Hematopoietic multipotent progenitor cell treated with erythropoietin and hydrocortisone succinate and interleukin-3 and kit ligand, for 15 days (in vitro differentiated cells): ENCODE measurements around the gene ARFGAP1.
A peak's percentile ranks its signal among the peaks of the same experiment; 100 is the strongest.

ENCODE experiments used
- DNase-seq: peaks from one replicate; pipeline ENCODE4 v3.0.0-alpha.2; 2015; ENCODE audit warnings: low spot score

ARFGAP1 gene

GRCh38 chr20:63272105-63273058 is at the start of gene ARFGAP1:
ARFGAP1 (plus strand) TSS chr20:63272813; CDS start chr20:63275581, 2,768 bp downstream.
- peak; percentile 86 for DNase-seq

DNA sequence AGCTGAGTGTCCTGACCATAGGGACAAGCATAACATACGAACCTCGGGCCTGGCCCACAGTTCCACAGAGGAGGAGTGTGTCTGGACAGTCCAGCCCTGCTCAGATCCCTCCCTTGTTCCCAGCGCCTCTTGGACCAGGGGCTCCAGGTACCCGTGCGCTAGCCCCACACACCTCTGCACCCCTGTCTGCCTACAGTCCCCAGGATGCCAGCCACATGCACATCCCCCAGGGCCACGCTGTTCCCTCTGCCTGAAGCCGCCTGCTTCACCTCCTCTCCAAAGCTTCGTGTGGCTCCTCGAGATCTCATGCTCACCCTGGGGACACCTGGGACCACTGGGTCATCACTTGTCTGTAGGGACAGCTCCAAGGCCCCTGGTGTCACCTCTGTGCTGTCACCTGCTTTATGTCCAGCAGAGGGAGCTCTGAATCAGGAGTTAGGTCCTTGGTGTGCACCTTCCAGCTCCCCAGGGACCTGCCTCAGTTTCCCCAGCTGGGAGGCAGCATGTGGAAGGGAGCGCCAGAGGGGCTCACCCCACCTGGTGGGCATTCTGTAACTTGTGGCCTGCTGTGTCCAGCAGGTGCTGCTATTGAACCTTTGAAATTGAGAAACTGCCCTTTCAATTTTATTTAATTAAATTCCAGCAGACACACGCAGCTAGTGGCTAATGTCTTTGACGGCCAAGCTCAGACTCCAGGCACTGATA is 49.3 kb upstream of the ARFGAP1 start:
- DNase-seq = peak; percentile 53

DNA sequence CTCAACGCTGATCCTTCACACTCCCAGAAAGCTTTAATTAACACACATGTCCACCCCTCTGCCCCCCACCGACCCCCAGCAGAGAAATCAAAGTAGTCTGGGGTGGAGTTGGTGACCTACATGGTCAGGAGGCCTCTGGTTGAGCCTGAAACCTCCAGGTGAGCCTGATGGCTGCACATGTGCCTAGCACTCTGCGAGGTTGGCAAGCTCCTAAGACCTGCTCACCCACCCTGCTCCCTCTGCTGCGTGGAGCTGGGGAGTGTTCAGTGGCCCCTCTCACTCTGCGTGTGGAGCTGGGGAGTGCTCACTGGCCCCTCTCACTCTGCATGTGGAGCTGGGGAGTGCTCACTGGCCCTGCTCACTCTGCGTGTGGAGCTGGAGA is 48.8 kb upstream of the ARFGAP1 start:
- DNase-seq = no peak

DNA sequence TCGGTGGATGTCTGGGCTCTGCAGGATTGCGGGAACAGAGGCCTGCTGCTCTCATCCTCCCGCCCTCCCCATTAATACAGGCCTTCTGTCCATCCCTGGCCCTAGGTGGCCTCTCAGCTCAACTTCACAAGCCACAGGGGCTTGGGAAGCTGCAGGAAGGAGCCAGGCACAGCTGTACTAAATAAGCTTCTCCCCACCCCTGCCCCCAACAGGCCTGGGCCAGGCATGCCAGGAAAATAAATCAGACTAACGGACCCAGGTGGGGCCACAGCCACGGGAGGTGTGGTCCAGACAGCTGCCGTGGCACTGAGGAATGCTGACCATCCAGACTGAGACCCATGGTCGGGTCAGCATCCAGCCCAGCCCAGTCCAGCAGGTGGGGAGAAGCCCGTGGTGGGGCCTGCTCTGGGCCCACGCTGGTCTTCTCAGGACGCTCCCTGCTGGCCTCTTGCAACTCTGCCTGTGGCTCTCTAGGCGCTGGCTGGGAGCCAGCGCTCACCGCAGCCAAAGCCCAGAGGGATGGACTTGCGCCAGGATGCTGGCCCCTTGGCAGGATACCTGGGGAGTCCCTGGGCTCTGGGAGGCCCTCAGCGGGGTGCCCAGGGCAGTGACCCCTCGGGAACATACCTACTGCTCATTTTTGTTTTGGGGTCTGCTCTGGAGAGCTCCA is 48.1 kb upstream of the ARFGAP1 start:
- DNase-seq = no peak

DNA sequence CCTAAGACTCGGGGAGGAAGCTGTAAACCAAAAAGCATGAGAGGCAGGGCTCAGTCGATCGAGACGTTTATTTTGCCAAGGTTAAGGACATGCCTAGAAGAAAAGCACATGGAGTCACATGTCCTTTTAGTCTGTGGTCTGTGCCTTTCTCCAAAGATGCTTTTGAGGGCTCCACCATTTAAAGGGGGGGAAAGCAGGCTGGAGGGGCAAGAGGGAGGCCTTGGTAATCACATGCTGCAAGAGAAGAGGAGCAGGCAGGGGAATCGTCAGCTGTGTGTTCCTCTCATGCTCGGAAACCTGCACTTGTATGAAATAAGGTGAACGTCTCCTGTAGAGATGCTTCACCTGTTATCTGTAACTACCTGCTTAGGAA is 47.5 kb upstream of the ARFGAP1 start:
- DNase-seq = no peak

- DNase-seq = no peak
Measured at GRCh38 chr20:63226042-63226943, 46.3 kb upstream of the ARFGAP1 start.

DNA sequence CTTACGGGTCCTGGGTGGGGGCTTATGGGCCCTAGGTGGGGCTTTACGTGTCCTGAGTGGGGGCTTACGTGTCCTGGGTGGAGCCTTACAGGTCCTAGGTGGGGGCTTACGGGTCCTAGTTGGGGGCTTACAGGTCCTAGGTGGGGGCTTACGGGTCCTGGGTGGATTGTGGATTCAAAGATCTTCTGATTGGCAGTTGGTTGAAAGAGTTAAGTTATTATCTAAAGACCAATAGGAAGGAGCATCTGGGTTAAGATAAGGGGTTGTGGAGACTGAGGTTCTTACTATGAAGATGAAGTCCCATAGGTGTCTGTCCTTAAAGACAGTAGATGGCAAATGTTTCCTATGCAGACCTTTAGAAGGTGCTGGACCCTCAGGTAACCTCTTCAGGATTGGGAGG is 45.4 kb upstream of the ARFGAP1 start:
- DNase-seq = no peak

- no peak for DNase-seq
Measured at GRCh38 chr20:63228806-63229205, 43.8 kb upstream of the ARFGAP1 start.

DNA sequence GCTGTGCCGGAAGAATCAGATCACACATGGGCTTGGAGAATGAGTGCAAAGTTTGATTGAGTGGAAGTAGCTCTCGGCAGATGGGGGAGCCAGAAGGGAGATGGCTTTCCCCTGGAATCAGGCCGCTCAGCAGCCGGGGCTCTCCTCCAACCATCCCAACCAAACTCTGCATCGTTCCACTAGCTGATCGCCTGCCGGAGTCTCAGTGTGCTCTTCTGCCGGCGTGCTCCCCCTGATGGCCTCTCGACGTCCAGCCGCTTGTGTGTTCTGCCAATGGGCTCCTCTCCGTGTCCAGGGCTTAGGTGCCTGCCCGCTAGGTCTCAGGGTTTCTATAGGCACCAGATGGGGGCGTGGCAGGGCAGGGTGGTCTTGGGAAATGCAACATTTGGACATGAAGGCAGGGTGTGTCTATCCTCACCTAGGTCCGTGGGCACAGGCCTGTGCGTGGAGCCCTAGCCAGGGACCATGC is 41.8 kb upstream of the ARFGAP1 start:
- no peak for DNase-seq

DNA sequence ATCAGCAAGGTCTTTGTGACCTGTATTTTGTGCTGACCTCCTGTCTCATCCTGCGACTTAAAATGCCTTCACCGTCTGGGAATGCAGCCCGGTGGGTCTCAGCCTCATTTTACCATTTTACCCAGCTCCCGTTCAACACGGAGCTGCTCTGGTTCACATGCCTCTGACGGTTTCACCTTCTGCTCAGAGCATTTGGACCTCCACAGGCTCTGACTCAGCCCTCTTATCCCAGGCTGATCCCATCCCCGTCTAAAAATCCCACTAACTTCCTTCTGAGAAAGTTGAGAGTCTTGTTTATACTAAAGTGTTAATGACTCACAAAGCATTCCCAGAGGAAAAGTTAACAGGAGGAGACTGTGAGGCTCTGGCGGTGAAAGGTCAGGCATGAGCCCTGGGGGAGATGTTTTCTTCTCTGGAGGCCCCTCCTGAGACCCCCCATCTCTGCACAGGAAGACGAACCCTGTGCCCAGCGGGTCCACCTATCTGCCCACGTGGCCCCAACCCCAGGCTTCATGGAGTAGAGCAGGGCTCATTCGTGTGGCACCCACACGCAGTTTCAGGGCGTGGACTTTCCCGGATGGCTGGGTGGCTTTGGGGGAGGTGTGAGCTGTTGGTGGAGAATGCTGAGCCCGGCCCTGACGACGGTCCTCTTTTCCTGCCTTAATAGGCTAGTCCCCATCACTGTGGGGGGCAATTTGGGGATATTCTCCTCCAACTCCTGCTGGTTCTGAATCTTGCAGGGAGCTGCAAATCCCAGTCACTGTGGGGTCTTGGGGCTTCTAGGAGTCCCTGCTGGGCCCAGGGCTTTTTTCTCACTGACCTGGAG is 40.2 kb upstream of the ARFGAP1 start:
- DNase-seq = no peak

DNA sequence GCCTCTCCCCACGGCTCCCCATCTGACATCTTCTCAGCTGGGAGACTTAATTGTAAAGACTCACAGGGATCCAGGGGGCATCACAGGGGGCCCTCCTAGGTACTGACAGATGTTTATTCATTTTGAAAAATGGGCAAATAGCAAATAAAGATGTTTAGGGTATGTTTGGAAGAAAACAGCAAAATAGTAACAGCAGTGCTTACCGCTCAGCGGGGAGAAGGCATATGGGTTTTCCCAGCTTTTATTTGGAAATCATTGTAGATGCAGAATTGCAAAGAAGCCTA is 39.6 kb upstream of the ARFGAP1 start:
- no peak for DNase-seq

GRCh38 chr20:63233924-63234323 is 38.7 kb upstream of the ARFGAP1 start:
- no peak for DNase-seq

DNA sequence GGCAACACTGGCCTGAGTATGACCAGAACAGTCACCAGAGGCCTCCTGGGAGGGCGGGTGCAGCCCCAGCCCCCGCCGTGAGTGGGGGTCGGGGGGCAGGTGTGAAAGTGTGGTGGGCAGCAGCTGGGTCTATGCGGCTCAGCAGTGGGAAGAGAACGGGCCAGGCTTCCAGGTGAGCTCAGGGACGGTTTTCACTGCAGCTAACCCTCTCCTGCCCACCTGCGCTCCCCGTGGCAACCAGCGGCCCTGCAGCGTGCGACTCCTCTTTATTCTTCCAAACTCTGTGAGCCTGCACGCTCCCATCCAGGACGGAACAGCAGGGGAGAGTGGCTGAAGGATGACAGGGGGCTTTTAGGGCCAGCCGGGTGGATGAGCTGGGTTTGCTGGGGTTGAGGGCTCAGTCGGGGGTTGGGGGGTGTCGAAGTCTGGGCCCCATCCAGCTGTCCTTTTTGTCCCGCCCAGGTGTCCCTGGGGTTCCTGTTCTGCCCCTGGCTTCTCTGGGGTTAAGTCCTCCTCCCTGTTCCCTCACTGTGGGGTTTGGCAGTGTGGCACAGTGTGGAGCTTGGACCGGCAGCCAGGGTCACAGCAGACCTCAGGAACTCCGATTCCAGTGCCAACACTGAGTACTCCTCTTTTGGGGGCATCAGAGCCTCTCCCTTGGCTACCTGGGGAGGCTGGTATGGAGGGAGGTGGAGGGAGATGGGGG is 37.8 kb upstream of the ARFGAP1 start:
- DNase-seq = no peak

GRCh38 chr20:63235399-63235983 is 37.1 kb upstream of the ARFGAP1 start, which contains the start of gene BIRC7:
BIRC7 (plus strand) TSS chr20:63235905; CDS start chr20:63236097, 192 bp downstream.
- DNase-seq = no peak

GRCh38 chr20:63236116-63236837 is 36.3 kb upstream of the ARFGAP1 start:
- no peak for DNase-seq

DNA sequence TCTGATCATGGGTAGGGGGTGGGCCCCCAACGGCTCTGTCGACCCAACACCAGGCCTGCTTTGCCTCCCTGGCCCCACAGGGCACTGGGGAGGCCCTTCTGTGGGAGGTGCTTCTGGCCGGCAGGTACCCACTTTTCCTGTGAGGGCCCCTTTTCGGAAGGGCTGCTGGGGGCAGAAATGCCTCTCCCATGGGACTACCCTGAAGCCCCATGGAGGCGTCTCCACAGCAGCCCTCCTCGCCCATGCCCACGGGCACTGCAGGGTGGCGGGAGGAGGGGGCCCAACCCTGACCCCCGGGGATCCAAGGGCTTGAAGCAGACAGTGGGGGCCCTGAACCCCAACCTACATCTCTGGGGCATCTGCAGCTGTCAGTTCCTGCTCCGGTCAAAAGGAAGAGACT is 34.6 kb upstream of the ARFGAP1 start:
- DNase-seq = no peak

DNA sequence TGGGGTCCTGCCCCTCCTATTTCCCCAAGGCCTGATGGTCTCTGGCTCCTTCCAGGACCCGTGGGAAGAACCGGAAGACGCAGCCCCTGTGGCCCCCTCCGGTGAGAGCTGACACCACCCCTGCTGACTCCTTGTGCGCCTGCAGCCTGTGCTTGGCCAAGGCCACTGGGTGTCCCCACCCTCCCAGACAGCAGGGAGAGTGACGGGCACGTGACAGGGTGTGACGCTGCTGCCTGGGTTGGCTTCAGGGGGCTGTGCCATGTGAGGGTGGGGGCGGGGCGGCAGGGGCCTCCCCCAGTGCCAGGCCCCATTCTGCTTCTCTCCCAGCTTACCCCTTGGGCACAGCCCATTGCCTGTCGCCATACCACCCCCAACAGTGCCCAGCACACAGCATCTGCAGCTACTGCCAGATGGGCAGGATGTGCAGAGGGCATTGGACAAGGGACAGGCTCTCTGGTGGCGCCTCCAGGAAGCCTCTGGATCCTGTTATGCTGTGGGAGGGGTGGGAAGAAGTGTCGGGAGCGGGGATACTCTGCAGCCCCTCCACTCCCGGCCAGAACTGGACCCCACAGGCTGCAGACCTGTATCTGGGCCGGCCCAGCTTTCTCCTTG is 34.0 kb upstream of the ARFGAP1 start:
- no peak for DNase-seq

- DNase-seq = no peak
Measured at GRCh38 chr20:63239431-63239830, 33.2 kb upstream of the ARFGAP1 start.

DNA sequence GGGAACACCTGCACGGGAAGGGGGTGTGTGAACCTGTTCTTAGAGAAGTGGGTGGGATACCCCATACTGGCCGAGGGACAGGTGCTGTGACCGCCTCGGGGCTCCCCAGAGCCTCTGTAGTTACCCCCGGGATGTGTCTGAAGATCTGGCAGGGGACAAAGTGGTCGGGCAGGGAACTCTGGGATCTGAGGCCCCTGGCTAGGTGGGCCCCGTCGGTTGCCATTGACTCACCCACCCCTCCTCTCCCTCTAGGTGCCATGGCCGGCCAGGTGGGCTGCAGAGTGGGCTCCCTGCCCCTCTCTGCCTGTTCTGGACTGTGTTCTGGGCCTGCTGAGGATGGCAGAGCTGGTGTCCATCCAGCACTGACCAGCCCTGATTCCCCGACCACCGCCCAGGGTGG is 32.6 kb upstream of the ARFGAP1 start:
- no peak for DNase-seq
